Esophagus squamous epithelium (tissue), 4 donors: Measurements from ENCODE around the gene KCNN3.

Source experiments
- CTCF ChIP-seq, 6 experiments: fragments of 450-650 bp in 4 of 6; fragments of 200-600 bp in 2 of 6; sonication (generic) in 2 of 6; IDR thresholded peaks; one replicate each; pipeline ENCODE4 v1.5.1; 2016 to 2019; ENCODE audit warnings: antibody characterized with exemption in 6 of 6, mild to moderate bottlenecking in 4 of 6, moderate library complexity in 4 of 6
- POLR2A ChIP-seq, 4 donors: fragments of 450-650 bp; IDR thresholded peaks; one replicate each; pipeline ENCODE4 v1.6.1; 2017; ENCODE audit warnings: antibody characterized with exemption in 4 of 4, mild to moderate bottlenecking in 4 of 4, moderate library complexity in 3 of 4

GRCh38 chr1:154857441-154858215, 12.5 kb downstream of the KCNN3 start:
- TF ChIP-seq CTCF (IDR thresholded peaks at IDR 0.05): no peak
- no peak for TF ChIP-seq POLR2A (IDR thresholded peaks at IDR 0.05)
